Left ventricle myocardium superior (tissue), 1 donor: ENCODE measurements around the gene PRKAG2. TPM values are rescaled to one million over a fixed set of nuclear protein-coding genes. Genes with fewer than 3 reads are reported as not detected.
"Not testable (repeated sequence)": the region's sequence is repeated elsewhere in the genome, so short reads cannot be mapped to it uniquely, and the experiment has no call there.

Experiments
- ATAC-seq: fragments of 200-7000 bp; cut with Tn5 transposase; one replicate; pipeline ENCODE4 v1.9.1; 2020; ENCODE audit warnings: mild to moderate bottlenecking, moderate library complexity
- DNase-seq: peaks from one replicate; pipeline ENCODE4 v3.0.0-alpha.2; 2020
- intact Hi-C: fragments of 100-400 bp; cut with micrococcal nuclease; formaldehyde crosslinking; loops from one replicate; pipeline ENCODE4 v1.11.0; 2022
- total RNA-seq: library from RNA; stranded (reverse); fragmentation: NEBNext Ultra II Directional; extraction: Animal tissue kit (Norgen Biotek cat#: 25700); gene quantifications from one replicate; pipeline ENCODE4 v1.2.1, GENCODE V29; 2021
- donor health status: DM: no; HTN: yes; CAD: no; lungs with severe emphysema.

PRKAG2 gene
- total RNA-seq, 1 donor from 2014 or later: 113 TPM

- DNase-seq, ATAC-seq, intact Hi-C loops: not testable (repeated sequence)
Observed at GRCh38 chr7:151841395-151842051, 35.4 kb downstream of the PRKAG2 start.

- DNase-seq (no peak), ATAC-seq (no peak)
- intact Hi-C loops: no loop called here
Observed at GRCh38 chr7:151840088-151840910, 36.6 kb downstream of the PRKAG2 start.

GRCh38 chr7:151839451-151839921 is 37.4 kb downstream of the PRKAG2 start:
- DNase-seq: no peak
- intact Hi-C loops: no loop called here
- ATAC-seq: no peak

- peak; percentile 49 for DNase-seq
- intact Hi-C loops: no loop called here
- ATAC-seq: peak; percentile 66
Observed at GRCh38 chr7:151838861-151839381, 38.0 kb downstream of the PRKAG2 start.

GRCh38 chr7:151838072-151838471 is 38.8 kb downstream of the PRKAG2 start:
- ATAC-seq: peak; percentile 37
- intact Hi-C loops: no loop called here

DNA sequence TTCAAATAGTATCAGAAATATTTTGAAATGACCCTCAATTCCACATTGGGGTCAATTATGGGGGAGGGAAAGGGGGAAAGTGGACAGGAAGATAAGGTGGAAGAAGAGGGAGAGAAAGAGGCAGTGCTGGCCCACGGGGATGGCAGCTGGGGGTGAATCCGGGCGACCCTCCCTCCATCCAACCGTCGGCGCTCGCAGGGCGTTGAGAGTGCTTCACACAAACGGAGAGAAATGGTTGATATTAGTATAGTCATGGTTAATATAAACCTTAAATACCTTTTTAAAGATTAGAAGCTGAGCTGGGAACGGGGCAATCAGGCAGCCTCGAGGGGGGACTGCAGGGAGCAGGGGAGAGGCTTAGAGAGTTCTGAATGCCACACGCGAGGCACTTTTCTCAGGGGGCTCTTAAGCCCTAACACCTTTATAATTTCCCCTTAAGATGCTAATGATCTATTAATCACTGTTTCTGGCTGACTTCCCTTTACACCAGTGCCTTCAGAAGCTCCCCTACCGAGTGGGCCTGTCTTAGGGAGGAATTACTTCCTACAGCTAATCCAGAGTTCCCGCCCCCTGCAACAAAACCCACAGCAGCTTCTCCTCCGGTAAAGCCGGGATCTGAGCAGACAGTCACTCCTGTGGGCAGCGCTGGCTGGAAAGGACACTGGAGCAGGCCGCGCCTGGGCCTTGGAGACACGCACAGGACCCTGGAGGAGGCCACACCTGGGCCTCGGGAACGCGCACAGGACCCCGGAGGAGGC is 39.5 kb downstream of the PRKAG2 start:
- intact Hi-C loops: no loop called here
- no peak for DNase-seq

More at GRCh38 chr7:151838072-151838471, 38.8 kb downstream of the PRKAG2 start:
- no peak for DNase-seq

GRCh38 chr7:151836927-151837205 is 40.0 kb downstream of the PRKAG2 start:
- intact Hi-C loops: no loop called here
- DNase-seq (no peak), ATAC-seq (no peak)

More for the DNA sequence above, 39.5 kb downstream of the PRKAG2 start:
- no peak for ATAC-seq

- intact Hi-C loops: no loop called here
- ATAC-seq (no peak), DNase-seq (no peak)
Observed at GRCh38 chr7:151836191-151836926, 40.6 kb downstream of the PRKAG2 start.

DNA sequence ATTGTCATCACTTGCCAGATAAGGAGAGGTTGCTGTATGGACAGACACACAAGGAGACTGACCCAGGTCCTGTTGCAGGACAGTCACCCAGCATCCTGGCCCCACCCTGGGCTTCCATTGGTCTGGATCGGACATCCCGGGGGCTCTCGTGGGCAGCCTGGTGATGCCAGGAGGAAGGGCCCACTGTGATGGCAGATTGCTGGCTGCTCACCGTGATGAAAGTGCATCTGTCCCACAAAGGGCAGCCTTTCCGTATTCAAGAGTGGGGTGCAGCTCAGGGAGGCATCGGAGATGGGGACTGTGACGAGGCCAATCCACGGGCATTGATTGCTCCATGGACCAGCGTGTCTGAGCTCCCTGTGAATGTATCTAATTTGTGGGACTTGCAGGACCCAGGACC is 41.3 kb downstream of the PRKAG2 start:
- intact Hi-C loops: no loop called here
- DNase-seq (no peak), ATAC-seq (no peak)

DNA sequence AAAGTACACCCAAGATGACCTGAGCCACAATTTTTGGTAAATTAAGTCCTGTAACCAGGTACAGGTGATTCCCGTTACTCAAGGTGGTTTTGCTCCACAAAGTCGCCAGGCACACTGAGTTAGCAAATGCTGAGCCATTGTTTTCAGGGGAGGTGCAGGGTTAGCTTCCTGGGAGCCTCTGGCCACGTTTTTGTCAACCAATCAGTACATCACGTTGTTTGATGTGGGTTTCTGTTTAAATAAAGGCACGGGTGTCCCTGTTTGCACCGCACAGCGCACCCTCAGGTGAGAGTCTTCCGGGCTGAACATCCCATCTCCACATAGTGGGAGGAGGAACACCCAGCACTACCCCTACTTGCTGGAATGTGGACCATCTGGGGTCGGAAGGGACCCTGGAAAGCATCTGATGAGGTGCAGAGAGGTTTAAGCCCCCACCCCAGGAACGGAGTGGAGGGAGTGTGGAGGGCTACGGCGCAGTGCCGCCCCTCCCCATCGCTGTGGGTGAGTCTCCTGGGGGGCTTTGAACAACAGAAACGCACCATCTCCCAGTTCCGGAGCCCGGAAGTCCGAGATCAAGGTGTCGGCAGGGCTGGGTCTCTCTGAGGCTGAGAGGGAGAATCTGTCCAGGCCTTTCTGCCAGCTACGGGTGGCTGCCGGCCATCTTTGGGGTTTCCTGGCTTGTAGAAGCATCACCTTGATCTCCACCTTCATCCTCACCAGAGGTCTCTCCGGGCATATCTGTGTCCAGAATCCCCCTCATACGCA is 42.5 kb downstream of the PRKAG2 start:
- DNase-seq (no peak), ATAC-seq (no peak)
- intact Hi-C loops: no loop called here

GRCh38 chr7:151833691-151834090 is 43.2 kb downstream of the PRKAG2 start:
- intact Hi-C loops: no loop called here
- ATAC-seq: no peak

GRCh38 chr7:151833213-151833651 is 43.7 kb downstream of the PRKAG2 start:
- DNase-seq (no peak), ATAC-seq (no peak)
- intact Hi-C loops: no loop called here

More at GRCh38 chr7:151833691-151834090, 43.2 kb downstream of the PRKAG2 start:
- no peak for DNase-seq

- intact Hi-C loops: no loop called here
- ATAC-seq: no peak
- DNase-seq: no peak
Observed at GRCh38 chr7:151832656-151833055, 44.3 kb downstream of the PRKAG2 start.

DNA sequence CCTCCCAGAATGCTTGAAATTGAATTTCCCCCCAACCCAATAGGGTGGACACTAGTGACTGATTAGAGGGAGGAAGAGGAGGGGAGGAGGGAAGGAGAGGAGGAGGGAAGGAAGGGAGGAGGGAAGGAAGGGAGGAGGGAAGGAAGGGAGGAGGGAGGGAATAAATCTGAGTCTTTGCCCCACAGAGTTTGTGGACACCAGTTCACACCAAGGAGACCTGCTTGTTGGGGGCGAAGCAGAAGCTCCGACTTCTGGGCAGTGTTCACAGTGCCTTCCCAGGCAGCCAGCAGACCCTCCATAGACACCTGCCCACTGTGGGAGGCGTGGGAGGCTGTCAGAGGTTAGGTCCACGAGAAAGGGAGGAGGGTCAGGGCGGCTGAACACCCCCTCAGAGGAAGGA is 44.8 kb downstream of the PRKAG2 start:
- intact Hi-C loops: no loop called here
- no peak for DNase-seq
- ATAC-seq: no peak

- no peak for DNase-seq
- intact Hi-C loops: no loop called here
- ATAC-seq: no peak
Observed at GRCh38 chr7:151831606-151832005, 45.3 kb downstream of the PRKAG2 start.

- ATAC-seq: no peak
- intact Hi-C loops: no loop called here
- DNase-seq: no peak
Observed at GRCh38 chr7:151830121-151830830, 46.6 kb downstream of the PRKAG2 start.

- intact Hi-C loops: no loop called here
- DNase-seq (no peak), ATAC-seq (no peak)
Observed at GRCh38 chr7:151829707-151830106, 47.2 kb downstream of the PRKAG2 start.

- no peak for ATAC-seq
- DNase-seq: no peak
- intact Hi-C loops: no loop called here
Observed at GRCh38 chr7:151827620-151828019, 49.3 kb downstream of the PRKAG2 start.
